ENCODE data around the gene SF3B6.

The SF3B6 gene

GRCh38 chr2:24058564-24059271 is 17.4 kb downstream of the SF3B6 start:
- H3K4me2 ChIP-seq (ENCODE audit: low read length) = no peak overlapping the region
- TF ChIP-seq EZH2 (IDR thresholded peaks at IDR 0.05; ENCODE audit: borderline replicate concordance, low read length) (no peak), CTCF (IDR thresholded peaks at IDR 0.05; ENCODE audit: low read length) (no peak)

DNA sequence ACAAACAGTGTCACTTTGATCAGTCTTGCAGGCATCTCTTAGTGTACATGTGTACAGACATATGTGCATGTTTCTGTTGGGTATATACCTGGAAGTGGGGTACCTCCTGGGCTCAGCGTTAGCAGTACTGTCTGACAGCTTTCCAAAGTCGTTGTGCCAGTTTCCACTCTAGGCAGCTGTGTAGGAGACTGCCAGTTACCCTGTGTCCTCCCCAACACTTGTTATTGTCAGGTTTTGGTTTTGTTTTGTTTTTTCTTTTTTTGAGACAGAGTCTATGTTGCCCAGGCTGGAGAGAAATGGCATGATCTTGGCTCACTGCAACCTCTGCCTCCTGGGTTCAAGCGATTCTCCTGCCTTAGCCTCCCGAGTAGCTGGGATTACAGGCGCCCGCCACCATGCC is 20.4 kb downstream of the SF3B6 start:
- H3K4me1 ChIP-seq (ENCODE audit: insufficient read depth, low read length, severe bottlenecking) = no peaks in the 10 kb centered on the region
- H3K79me2 ChIP-seq (ENCODE audit: insufficient read depth, low read length) = no peaks in the 10 kb centered on the region
- no peak overlapping the region for H2AFZ ChIP-seq (ENCODE audit: low read length)
- H3K4me2 ChIP-seq (ENCODE audit: low read length) = no peak overlapping the region
- no peaks in the 10 kb centered on the region for H3F3A ChIP-seq (ENCODE audit: insufficient read depth, low read length)
- H3K9ac ChIP-seq (ENCODE audit: low read length) = no peak overlapping the region
- H3K4me3 ChIP-seq (ENCODE audit: low read depth, low read length, poor library complexity, severe bottlenecking) = no peak overlapping the region
- H3K9me3 ChIP-seq (ENCODE audit: low read length) = no peaks in the 10 kb centered on the region
- no peak overlapping the region for H3K27ac ChIP-seq (ENCODE audit: low read depth, low read length, poor library complexity, severe bottlenecking)
- H4K20me1 ChIP-seq (ENCODE audit: insufficient read depth, low read length) = no peaks in the 10 kb centered on the region
- no peaks in the 10 kb centered on the region for H3K27me3 ChIP-seq (ENCODE audit: insufficient read depth, low read length)
- no peaks in the 10 kb centered on the region for H3K9me2 ChIP-seq (ENCODE audit: low read depth, low read length)
- no peak for TF ChIP-seq CTCF (IDR thresholded peaks at IDR 0.05; ENCODE audit: low read length)
- no peak for TF ChIP-seq EZH2 (IDR thresholded peaks at IDR 0.05; ENCODE audit: borderline replicate concordance, low read length)
- no peaks in the 10 kb centered on the region; the same call in 1 of the 2 replicates for H3K36me3 ChIP-seq (ENCODE audit: insufficient read depth, low read length)

More at GRCh38 chr2:24058564-24059271, 17.4 kb downstream of the SF3B6 start:
- no peaks in the 10 kb centered on the region for H3K9me3 ChIP-seq (ENCODE audit: low read length)
- no peaks in the 10 kb centered on the region for H3K9me2 ChIP-seq (ENCODE audit: low read depth, low read length)
- H3K36me3 ChIP-seq (ENCODE audit: insufficient read depth, low read length) = no peaks in the 10 kb centered on the region; the same call in 1 of the 2 replicates
- no peaks in the 10 kb centered on the region for H4K20me1 ChIP-seq (ENCODE audit: insufficient read depth, low read length)
- H3K4me1 ChIP-seq (ENCODE audit: insufficient read depth, low read length, severe bottlenecking) = no peaks in the 10 kb centered on the region
- H3K4me3 ChIP-seq (ENCODE audit: low read depth, low read length, poor library complexity, severe bottlenecking) = no peak overlapping the region
- H3K27ac ChIP-seq (ENCODE audit: low read depth, low read length, poor library complexity, severe bottlenecking) = no peak overlapping the region
- H3K79me2 ChIP-seq (ENCODE audit: insufficient read depth, low read length) = no peaks in the 10 kb centered on the region
- H2AFZ ChIP-seq (ENCODE audit: low read length) = no peak overlapping the region
- no peaks in the 10 kb centered on the region for H3K27me3 ChIP-seq (ENCODE audit: insufficient read depth, low read length)
- no peaks in the 10 kb centered on the region for H3F3A ChIP-seq (ENCODE audit: insufficient read depth, low read length)
- H3K9ac ChIP-seq (ENCODE audit: low read length) = no peak overlapping the region

- H3K4me1 ChIP-seq (ENCODE audit: insufficient read depth, low read length, severe bottlenecking) = peaks cover 6% of the 10 kb centered on the region
- H3K36me3 ChIP-seq (ENCODE audit: insufficient read depth, low read length) = no peaks in the 10 kb centered on the region; the same call in 1 of the 2 replicates
- H3F3A ChIP-seq (ENCODE audit: insufficient read depth, low read length) = no peaks in the 10 kb centered on the region
- H3K79me2 ChIP-seq (ENCODE audit: insufficient read depth, low read length) = no peaks in the 10 kb centered on the region
- no peaks in the 10 kb centered on the region for H4K20me1 ChIP-seq (ENCODE audit: insufficient read depth, low read length)
- no peak overlapping the region for H3K4me2 ChIP-seq (ENCODE audit: low read length)
- no peak overlapping the region for H3K27ac ChIP-seq (ENCODE audit: low read depth, low read length, poor library complexity, severe bottlenecking)
- no peaks in the 10 kb centered on the region for H3K9me2 ChIP-seq (ENCODE audit: low read depth, low read length)
- no peak overlapping the region for H3K9ac ChIP-seq (ENCODE audit: low read length)
- no peak overlapping the region for H2AFZ ChIP-seq (ENCODE audit: low read length)
- no peaks in the 10 kb centered on the region for H3K9me3 ChIP-seq (ENCODE audit: low read length)
- H3K27me3 ChIP-seq (ENCODE audit: insufficient read depth, low read length) = no peaks in the 10 kb centered on the region
- H3K4me3 ChIP-seq (ENCODE audit: low read depth, low read length, poor library complexity, severe bottlenecking) = no peak overlapping the region
- no peak for TF ChIP-seq EZH2 (IDR thresholded peaks at IDR 0.05; ENCODE audit: borderline replicate concordance, low read length)
- no peak for TF ChIP-seq CTCF (IDR thresholded peaks at IDR 0.05; ENCODE audit: low read length)
Measured at GRCh38 chr2:24054366-24055010, 21.6 kb downstream of the SF3B6 start.

All from OCI-LY1 (cell line).